GM19372 (cell line): ENCODE results near the gene DNAJB11.
"Not testable (repeated sequence)": the region's sequence is repeated elsewhere in the genome, so short reads cannot be mapped to it uniquely, and the experiment has no call there.

Experiments used
- ATAC-seq: cut with Tn5 transposase; IDR thresholded peaks from one replicate; pipeline ENCODE4 v1.9.1; 2021; ENCODE audit warnings: mild to moderate bottlenecking, low read depth, moderate library complexity; ENCODE audit not compliant: unreplicated experiment

Gene DNAJB11

DNA sequence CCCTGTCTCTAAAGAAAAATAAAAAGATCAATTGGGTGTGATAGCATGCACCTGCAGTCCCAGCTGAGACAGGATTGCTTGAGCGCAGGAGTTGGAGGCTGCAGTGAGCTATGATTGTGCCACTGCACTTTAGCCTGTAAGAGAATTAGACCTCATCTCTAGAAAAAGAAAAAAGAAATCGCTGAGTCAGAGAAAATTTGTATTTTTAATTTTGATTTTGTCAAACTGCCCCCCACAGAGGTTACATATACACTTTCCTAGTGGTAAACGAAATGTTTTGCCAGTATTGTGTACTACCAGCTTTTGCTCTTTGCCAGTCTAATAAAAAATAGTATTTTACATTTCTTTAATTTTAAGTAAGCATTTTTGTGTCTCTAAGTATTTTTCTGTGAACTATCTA, 21.0 kb upstream of the DNAJB11 start:
- no peak for ATAC-seq

DNA sequence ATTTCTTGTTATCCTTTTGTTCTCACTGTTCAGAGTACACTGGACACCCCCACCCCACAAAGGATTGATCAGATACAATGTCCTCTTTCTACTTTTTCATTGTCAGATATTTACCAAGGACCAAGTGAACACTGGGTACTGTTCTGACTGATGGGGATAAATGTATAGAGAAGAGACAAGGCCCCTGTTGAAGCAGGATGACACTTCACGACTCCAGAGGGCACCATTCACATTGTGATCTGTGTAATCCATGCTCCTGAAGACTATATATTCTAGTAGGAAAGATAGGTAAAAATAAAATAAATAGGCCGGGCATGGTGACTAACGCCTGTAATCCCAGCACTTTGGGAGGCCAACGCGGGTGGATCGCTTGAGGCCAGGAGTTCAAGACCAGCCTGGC, 19.1 kb upstream of the DNAJB11 start:
- no peak for ATAC-seq

DNA sequence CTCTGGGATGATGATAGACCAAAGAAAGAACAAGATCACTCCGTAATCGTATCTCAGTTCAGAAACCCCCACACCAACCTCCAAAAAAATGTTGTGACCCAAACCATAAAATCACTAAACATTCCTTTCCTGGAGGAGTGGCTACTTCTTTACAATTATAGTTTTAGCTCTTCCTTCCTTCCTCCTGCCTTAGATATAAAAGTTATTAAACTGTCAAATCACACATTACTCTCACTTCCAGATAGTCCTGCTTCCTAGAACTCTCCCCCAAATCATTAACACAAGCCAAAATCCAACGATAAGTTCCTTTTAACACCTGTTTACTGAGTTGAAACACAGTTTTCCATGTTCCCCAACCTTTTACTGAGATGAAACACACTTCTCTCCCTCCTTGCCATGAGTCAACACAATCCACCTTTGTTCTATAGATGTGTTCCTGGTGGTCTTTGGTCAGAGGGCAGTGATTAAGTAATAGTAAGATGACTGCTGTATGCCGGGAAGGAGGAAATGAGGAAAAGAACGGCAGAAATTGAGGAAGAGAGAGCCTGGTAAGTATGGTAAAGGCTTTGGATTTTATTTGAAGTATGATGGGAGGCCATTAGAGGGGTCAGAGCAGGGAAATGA, 18.0 kb upstream of the DNAJB11 start:
- ATAC-seq, result no peak

DNA sequence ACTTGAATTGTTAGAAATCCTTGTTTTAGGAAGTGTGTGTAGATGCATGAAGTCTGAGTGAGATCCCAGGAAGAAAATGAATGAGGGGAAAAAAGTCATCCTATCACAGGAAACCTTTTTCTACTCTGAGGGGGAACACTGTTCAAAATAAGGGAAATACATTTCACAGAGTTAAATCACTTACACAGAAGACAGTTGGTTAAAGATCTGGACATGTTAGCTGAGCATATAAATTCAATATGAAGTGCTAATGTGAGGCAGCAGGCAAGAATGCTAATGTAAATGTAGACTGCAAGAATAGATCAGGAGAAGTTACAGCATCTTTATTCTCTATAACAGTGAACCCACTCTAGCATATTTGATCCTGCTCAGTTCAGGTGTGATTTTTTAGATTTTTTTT, 5.9 kb upstream of the DNAJB11 start:
- no peak for ATAC-seq

DNA sequence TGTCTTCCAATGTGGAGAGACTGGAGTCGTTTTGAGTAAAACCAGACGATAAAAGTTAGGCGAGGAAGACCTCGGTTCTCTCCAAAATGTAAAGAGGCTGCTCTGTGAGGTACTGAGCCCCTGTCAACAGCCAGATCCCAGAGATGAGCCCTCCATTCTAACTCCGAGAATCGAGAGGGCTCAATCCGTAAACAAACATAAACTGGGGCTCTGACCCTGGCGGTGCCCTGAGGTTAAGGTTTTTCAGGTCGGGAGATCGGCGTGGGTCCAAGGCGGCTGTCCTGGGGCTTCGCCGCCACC, 3.8 kb upstream of the DNAJB11 start:
- no peak for ATAC-seq

DNA sequence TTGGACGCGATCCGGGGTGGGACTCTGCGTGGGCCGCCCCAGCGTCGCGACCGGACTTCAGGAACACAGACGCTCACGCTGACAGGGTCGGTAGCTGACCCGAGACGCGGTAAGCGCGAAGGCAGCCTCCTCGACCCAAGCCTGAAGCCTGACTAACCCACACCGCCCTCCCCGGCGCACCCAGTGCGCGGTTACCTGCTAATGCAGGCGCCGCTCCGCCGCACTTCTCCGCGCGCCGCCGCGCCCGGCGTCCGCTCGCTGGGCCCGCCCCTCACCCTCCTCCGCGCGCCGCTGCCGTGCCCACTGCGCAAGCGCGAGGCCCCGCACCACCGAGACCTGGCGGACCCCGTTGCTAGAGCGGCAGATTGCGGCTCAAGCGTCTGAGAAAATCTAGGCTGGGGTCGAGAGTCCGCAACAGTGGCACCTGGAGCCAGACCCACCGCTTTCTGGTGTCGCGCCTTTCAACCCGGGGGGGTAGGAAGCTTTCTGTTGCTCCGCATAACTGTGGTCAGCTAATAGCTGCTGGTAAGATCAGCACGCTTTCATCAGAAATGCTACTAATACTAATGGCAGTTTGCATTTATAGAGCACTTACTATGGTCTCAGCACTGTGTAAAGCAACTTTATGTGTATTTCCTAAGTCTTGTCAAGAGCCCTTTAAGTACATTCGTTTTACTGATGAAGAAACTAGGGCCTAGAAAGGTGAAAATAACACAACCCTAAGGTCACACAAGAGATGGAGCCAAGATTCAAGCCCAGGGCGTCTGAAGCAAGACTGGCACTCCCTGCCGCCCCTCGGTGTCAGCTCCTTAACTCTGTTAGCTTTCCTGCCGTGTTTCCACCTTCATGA, 3.2 kb upstream of the DNAJB11 start, which contains the start of gene TBCCD1:
TSS of gene TBCCD1 (minus strand) at position 268 of the 850 bp plus-strand sequence. CDS start 3,010 bp downstream, outside the sequence.
- ATAC-seq, result peak; percentile 40

DNA sequence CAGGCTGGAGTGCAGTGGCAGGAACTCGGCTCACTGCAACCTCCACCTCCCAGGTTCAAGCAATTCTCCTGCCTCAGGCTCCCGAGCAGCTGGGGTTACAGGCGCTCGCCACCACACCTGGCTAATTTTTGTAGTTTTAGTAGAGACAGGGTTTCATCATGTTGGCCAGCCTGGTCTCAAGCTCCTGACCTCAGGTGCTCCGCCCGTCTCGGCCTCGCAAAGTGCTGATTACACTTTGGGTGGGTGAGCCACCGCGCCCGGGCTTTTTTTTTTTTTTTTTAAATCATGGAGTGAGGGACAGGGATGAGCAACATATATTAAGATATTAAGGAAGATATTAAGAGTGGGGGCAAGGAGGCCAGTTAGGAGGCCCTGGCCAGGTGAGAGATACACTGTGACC, 1.2 kb upstream of the DNAJB11 start:
- not testable (repeated sequence) for ATAC-seq

DNA sequence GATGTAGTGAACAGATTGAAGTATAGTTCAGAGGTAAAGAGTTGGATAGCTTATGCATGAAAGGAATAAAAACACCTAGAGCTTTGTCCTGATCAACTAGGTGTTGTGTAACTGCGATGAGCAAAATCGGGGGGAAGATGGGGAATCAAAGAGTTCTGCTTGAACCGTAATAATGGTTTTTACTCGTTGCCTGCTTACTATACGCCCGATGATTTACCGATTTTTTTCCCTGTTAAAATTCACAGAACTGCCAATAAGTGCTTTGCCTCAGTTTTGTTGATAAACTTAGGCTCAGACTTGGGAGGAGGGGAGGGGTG, 783 bp upstream of the DNAJB11 start:
- ATAC-seq, result no peak

DNA sequence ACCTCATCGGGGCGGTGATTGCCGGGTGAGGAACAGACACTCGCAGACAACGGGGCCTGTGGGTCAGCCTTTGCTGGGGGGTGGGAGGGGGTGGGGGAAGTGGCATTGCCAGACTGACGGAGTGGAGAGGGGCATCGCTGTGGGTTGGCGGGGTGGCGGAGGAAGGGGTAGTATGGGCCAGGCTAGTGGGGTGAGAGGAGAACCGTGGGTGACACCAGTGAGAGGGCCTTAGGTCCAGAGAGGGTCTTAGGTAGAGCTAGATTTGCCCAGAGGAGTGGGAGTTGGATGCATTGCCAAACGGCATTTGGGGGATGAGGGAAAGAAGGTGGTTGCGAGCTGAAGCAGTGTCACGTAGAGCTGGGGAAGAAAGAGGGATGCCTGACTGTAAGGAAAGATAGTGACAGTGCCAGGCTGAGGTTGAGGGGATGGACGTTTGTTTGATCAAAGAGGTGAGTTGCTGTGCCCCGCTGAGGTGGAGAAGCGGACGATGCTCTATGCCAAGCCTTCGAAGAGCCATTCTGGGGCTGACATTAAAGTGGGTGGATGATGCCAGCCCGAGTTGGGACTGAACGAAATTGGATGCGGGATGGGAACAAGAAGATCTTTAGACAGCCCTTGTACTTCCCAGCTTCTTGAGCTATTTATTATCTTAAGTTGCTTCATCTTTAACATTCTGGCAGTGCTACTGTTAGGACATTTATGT, 572 bp downstream of the DNAJB11 start:
- no peak for ATAC-seq

DNA sequence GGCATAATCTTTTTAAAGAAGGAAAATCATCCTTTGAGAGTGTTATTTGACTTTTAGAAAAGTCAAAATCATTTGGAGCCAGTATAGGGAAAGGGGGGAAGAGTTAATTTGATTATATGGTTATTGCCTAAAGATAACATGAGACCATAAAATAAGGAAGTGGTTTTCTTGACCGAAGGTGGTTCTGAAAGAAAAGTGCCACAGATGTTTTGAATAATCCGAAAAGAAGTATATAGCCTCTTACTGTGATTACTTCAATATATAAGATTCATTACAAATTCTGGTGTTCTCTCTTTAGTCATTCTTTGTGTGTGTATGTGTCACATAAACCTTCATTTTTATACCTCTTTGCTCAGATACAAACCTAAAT, 1.1 kb downstream of the DNAJB11 start:
- no peak for ATAC-seq

DNA sequence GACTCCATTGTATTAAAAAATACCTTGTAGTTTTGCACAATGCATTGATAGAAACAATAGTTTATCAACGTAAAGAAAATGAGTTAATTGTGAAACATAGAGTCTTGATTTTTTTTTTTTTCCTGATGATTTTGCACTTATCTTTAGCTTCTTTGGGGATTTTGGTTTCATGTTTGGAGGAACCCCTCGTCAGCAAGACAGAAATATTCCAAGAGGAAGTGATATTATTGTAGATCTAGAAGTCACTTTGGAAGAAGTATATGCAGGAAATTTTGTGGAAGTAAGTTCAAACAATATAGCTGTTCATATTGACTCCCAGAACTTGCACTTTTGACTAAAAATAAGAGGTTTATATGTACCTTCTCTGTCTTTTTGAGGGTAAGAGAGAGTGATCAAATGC, 7.0 kb downstream of the DNAJB11 start:
- no peak for ATAC-seq

DNA sequence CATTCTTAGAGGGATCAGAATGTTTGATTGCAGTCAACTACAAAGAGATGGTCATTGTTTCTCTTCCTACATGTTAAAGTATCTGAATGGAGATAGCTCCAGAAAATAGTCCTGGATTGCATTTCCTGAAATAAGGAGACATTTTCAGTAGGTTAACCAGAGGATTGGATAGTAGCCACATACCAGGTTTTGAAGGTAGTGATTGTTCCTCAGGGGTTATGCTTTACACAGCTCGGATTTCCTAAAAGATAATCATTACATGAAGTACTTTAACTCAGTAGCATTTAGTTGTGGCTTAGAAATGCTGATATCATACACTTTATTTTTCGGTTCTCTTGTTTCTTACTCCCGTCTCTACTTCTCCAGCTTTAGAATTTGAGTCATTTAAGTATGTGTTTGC, 10.3 kb downstream of the DNAJB11 start:
- ATAC-seq, result no peak

DNA sequence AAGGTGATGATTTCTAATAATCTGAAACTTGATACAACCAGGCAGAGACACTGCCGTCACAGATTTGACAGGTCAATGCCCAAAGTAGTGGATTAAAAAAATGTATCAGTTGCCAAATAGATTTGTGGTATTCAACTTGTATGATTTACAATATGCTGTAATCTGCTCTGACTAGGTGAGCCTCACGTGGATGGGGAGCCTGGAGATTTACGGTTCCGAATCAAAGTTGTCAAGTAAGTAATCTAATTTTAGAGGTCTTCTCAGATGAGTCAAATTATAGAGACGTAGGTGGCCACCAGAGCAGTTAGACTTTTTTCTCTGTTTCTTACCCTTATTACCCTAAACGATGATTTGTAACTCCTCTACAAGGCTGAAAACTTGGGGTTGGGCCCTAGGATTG, 12.0 kb downstream of the DNAJB11 start:
- no peak for ATAC-seq

DNA sequence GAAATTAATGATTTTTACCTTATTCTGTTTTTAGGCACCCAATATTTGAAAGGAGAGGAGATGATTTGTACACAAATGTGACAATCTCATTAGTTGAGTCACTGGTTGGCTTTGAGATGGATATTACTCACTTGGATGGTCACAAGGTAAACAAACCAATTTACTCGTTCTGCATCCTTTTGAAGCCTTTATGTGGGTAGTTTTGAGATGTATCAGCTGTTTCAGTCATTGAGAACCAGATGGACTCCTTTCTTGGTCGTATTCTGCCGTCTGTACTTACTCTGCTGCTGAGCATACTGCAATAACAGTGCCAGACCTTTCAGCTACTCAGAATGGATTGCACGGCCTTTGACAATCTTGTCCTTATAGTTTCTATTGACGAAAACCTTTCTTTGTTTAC, 13.3 kb downstream of the DNAJB11 start:
- ATAC-seq, result no peak

DNA sequence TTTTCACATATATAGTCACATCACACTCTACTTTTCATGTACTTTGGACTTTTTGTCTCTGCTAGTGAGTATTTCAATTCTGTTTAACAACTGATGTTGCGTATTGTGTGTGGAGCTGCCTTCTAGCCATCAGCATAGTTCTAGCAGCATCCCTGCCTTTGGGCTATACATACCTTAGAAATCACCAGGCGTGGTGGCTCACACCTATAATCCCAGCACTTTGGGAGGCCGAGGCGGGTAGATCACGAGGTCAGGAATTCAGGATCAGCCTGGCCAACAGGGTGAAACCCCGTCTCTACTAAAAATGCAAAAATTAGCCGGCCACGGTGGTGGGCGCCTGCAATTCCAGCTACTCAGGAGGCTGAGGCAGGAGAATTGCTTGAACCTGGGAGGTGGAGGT, 15.7 kb downstream of the DNAJB11 start:
- ATAC-seq, result not testable (repeated sequence)

DNA sequence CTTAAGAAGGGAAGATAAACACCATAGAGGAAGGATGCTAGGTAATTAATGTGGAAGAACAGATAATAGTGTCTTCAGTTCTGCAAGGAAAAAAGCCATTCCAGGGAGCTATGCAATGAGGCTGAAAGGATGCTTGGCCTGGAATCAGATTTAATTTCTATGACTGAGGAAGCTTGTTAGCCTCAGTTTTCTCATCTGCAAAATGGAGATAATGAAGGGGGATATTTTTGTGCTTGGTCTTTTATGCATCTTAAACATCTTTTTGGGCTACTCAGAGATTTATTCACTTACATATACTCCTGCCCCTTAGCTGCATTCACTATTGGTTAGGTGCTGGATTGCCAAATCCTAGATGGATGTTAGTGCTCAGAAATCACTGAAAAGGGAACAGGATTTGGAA, 16.7 kb downstream of the DNAJB11 start:
- ATAC-seq, result no peak

DNA sequence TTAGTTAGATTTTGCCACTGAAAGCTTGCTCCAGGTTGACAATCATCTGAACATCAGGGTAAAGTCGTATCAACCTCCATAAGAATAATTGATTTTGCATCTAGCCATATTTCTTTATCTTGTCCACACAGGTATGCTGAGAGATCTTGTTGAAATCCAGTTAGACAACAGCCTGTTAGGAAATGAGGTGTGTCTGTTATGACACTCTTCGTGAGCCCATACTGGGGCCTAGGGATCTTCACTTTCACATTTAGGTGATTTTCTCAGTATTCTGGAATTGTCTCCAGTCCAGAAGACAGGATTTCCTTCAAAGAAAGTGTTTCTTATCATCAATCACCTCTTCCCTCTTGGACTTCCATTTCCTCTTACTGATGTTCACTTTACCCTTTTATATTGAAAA, 18.1 kb downstream of the DNAJB11 start:
- no peak for ATAC-seq

DNA sequence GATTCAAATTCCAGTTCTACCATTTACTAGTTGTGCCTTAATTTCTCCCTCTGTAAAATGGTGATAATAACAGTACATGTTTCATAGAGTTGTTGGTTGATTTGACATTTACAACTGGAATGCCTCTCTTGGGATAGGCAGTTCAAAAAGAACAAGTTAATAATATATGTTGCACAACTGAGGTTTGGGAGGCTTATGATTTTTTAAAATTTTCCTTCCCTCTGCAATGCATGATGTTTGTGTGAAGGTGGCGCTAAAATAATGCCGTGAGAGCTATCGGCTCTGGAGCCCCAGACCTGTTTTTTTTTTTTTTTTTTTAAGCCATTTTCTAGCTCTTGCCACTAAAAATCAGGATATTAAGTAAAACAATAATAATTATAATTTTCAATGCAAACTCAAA, 18.6 kb downstream of the DNAJB11 start:
- ATAC-seq, result no peak

DNA sequence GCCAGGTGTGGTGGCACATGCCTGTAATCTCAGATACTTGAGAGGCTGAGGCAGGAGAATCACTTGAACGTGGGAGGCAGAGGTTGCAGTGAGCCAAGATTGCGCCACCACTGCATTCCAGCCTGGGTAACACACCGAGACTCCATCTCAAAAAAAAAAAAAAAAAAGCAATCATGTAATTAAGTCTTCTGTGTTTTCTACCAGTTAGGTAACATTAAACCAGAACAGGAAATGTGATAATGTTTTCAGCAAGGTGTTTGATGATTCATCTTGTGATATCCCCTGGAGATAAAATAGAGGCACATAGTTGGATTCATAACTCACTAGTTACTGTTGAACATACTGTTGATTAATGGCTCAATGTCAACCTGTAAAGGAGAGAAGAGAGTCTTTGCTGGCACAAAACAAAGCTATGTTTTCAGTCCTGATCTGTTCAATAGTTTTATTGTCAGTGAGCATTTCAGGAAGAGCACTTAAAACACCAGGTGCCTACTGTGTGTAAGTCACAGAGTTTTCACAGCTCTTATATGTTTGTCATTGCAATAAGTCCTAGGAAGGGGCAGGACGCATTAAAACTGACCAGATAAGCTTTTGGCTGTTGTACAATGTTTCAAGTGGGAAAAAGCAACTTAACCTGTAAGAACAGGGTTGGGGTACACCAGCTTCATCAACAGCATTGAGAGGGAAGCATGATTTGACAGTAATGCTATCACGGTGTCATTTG, 19.5 kb downstream of the DNAJB11 start:
- no peak for ATAC-seq

DNA sequence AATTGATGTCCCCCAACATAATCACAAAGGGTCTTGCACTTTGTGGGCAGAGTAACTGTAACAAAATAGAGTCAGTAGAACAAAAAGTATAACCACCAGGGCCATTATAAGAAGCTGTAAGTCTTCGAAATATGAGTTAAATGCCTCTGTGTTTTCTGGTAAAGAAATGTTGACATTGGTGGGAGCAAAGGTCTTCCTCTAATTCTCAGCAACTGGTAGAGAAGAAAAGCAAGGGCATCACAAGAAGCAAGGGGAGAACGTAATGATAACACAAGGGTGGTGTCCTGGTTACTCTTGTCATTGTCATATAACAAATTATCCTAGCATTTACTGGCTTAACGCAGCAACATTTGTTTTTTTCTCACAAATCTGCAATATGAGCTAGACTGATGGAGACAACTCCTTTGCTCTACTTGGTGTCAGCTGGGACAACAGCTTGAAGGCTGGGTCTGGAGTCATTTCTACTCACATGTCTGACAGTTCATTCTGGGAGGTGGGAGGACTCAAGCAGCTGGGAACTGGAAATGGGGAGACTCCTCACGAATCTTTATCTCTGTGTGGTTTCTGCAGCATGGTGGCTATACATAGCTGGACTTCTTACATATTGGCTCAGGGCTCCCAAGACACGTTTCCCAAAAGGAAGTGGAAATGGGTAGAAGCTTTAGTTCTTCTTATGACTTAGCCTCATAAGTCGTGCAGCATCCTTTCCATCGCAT, 20.2 kb downstream of the DNAJB11 start:
- no peak for ATAC-seq

DNA sequence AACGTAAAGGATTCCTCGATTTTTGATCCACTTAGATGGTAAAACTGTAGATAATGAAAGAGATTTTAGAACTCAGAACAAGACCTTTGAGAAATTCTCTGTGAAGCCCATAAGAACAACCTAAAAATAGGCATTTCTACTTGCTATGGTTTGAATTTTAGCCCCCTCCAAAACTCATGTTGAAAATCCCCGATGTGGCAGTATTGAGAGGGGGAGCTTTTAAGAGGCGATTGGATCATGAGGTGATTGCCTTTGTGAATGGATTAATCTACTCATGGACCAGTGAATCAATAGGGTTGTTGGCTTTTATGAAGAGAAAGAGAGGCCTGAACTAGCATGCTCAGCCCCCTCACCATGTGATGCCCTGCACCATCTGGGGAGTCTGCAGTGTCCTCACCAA, 22.2 kb downstream of the DNAJB11 start:
- ATAC-seq, result no peak
